ENCODE results near the gene ADAP1.

ADAP1 gene

GRCh38 chr7:867406-868188 lies 86.9 kb downstream of the ADAP1 start:
- H3K27ac Mint-ChIP-seq, result no peak overlapping the region
- no peaks in the 10 kb centered on the region for H3K9me3 Mint-ChIP-seq (ENCODE audit: low read depth)

DNA sequence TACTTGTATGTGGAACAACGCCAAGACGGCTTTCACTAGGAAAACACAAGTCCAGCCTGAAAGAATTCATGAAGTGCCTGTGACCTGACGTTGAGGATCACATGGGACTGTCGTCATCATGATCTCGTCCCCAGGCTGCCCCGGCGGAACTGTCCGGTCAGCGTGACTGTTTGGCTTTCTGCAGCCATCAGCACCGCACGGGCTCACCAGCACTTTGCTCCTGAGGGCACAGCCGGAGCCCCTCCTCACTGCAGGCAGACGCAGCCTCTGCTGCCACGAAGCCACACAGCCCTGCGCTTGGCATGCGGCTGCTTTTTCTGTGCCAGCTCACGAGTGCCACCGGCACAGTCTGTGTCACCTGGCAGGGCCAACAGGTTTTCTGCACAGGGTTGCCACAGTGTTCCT lies 87.5 kb downstream of the ADAP1 start:
- Mint-ChIP-seq H3K27me3 (no peaks in the 10 kb centered on the region), H3K27ac (no peak overlapping the region), H3K36me3 (peaks cover 7% of the 10 kb centered on the region), H3K4me3 (no peak overlapping the region), H3K9me3 (ENCODE audit: low read depth) (no peaks in the 10 kb centered on the region), H3K4me1 (ENCODE audit: low read depth) (peaks cover 11% of the 10 kb centered on the region)

More at GRCh38 chr7:867406-868188, 86.9 kb downstream of the ADAP1 start:
- peaks cover 13% of the 10 kb centered on the region for H3K4me1 Mint-ChIP-seq (ENCODE audit: low read depth)
- H3K4me3 Mint-ChIP-seq, result no peak overlapping the region
- peaks cover 4% of the 10 kb centered on the region for H3K36me3 Mint-ChIP-seq
- H3K27me3 Mint-ChIP-seq, result no peaks in the 10 kb centered on the region

GRCh38 chr7:865921-866320 lies 88.6 kb downstream of the ADAP1 start:
- peaks cover 11% of the 10 kb centered on the region for H3K4me1 Mint-ChIP-seq (ENCODE audit: low read depth)
- H3K27me3 Mint-ChIP-seq, result no peaks in the 10 kb centered on the region
- H3K4me3 Mint-ChIP-seq, result no peak overlapping the region
- H3K27ac Mint-ChIP-seq, result no peak overlapping the region
- H3K36me3 Mint-ChIP-seq, result peaks cover 12% of the 10 kb centered on the region
- no peaks in the 10 kb centered on the region for H3K9me3 Mint-ChIP-seq (ENCODE audit: low read depth)

DNA sequence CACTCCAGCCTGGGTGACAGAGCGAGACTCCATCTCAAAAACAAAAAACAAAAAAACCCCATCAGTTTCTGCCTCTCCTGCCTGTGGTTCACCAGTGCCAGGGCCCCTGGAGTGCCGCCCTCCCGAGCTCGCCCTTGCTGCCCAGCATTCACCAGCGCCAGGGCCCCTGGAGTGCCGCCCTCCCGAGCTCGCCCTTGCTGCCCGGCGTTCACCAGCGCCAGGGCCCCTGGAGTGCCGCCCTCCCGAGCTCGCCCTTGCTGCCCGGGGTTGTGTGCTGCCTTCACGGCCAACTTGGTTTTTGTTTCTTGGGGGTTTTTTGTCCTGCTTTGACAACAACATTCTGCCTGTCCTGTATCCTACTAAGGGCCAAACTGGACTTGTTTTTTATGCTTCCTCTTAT lies 91.4 kb downstream of the ADAP1 start:
- H3K27me3 Mint-ChIP-seq, result no peaks in the 10 kb centered on the region
- H3K4me3 Mint-ChIP-seq, result no peak overlapping the region
- peaks cover 16% of the 10 kb centered on the region for H3K36me3 Mint-ChIP-seq
- H3K27ac Mint-ChIP-seq, result no peak overlapping the region
- H3K4me1 Mint-ChIP-seq (ENCODE audit: low read depth), result peaks cover 2% of the 10 kb centered on the region
- H3K9me3 Mint-ChIP-seq (ENCODE audit: low read depth), result no peaks in the 10 kb centered on the region

DNA sequence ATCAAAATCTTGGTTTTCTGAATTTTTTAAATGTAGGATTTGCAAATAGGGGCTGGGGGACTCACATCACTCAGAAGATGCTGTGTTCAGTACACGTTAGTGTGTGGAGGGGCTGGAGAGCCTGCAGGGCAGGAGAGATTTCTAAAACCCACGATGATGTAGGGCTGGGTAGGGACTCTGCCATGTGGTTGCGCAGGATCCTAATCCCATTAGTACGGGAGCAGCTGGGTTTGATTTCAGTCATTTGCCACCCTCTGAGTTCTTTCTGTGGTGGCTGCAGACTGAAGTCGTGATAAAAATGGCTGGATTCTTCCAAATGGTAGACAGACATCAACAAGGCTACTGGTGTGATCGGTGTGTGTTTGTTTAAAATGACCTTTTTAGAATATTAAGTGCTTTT lies 92.3 kb downstream of the ADAP1 start:
- peaks cover 14% of the 10 kb centered on the region for H3K36me3 Mint-ChIP-seq
- H3K27me3 Mint-ChIP-seq, result no peaks in the 10 kb centered on the region
- H3K9me3 Mint-ChIP-seq (ENCODE audit: low read depth), result no peaks in the 10 kb centered on the region
- H3K4me1 Mint-ChIP-seq (ENCODE audit: low read depth), result no peaks in the 10 kb centered on the region
- no peak overlapping the region for H3K27ac Mint-ChIP-seq
- no peak overlapping the region for H3K4me3 Mint-ChIP-seq

DNA sequence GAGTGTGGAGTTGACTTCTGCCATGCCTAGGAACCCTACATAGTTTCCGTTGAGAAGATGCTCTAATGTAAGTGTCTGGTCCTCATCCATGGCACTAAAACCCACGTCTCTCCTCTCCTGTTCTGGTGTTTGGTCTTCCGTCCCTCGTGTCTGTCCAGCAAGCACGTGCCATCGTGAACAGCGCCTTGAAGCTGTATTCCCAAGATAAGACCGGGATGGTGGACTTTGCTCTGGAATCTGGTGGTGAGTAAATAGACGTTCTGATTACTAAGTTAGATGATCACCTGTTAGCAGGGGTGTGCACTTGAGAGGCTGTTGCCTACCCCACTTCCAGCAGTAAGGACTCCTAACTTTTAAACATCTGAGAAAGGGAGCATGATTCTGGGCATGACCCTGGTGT lies 93.3 kb downstream of the ADAP1 start:
- H3K4me1 Mint-ChIP-seq (ENCODE audit: low read depth), result no peaks in the 10 kb centered on the region
- no peak overlapping the region for H3K27ac Mint-ChIP-seq
- no peaks in the 10 kb centered on the region for H3K9me3 Mint-ChIP-seq (ENCODE audit: low read depth)
- peaks cover 14% of the 10 kb centered on the region for H3K36me3 Mint-ChIP-seq
- no peak overlapping the region for H3K4me3 Mint-ChIP-seq
- no peaks in the 10 kb centered on the region for H3K27me3 Mint-ChIP-seq

DNA sequence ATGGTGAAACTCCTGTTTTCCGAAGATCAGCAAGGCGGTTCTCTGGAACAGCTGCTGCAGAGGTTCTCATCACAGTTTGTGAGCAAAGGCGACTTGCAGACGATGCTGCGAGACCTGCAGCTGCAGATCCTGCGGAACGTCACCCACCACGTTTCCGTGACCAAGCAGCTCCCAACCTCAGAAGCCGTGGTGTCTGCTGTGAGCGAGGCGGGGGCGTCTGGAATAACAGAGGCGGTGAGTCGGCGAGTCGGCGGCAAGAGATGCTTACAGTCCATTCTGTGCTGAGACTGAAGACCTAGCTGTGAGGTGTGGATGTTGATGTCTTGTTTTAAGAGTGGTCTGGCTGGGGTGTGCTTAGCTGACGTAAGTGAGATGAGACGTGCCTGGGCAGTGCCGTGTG lies 94.3 kb downstream of the ADAP1 start:
- H3K9me3 Mint-ChIP-seq (ENCODE audit: low read depth), result no peaks in the 10 kb centered on the region
- no peaks in the 10 kb centered on the region for H3K4me1 Mint-ChIP-seq (ENCODE audit: low read depth)
- H3K4me3 Mint-ChIP-seq, result no peak overlapping the region
- no peaks in the 10 kb centered on the region for H3K27me3 Mint-ChIP-seq
- no peak overlapping the region for H3K27ac Mint-ChIP-seq
- peaks cover 14% of the 10 kb centered on the region for H3K36me3 Mint-ChIP-seq

DNA sequence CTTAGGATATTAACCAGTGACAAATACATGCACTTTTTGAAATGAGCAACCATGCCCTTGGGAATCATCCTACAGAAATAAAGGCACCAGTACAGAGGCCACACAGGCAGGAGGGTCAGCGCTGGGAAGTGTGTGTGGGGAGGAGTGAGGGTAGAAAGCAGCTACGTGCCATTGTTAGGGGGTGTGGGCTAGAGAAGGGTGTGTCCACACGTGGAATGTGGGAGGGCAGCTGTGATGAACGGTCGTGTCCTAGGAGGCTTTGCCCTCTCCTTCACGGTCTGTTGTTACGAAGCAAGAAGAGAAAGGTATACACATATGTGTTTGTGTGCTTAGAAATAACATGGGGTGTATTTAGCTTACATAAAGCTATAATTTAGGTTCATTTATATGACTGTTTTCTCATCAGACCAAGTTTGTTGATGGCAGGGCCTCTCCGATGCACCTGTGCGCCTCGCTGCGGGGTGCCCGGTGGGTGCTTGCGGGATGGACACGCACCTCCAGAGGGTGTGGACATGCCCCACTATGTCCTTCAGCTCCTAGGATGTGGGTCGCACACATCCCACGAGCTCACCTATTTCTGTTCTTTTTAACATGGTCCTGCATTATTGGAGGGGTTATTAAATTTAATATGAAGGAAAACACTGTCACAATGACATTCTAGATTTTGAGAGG lies 95.0 kb downstream of the ADAP1 start:
- Mint-ChIP-seq H3K4me1 (ENCODE audit: low read depth) (no peaks in the 10 kb centered on the region), H3K27me3 (no peaks in the 10 kb centered on the region), H3K4me3 (no peak overlapping the region), H3K27ac (no peak overlapping the region), H3K9me3 (ENCODE audit: low read depth) (no peaks in the 10 kb centered on the region), H3K36me3 (peaks cover 14% of the 10 kb centered on the region)

GRCh38 chr7:857661-858060 lies 96.8 kb downstream of the ADAP1 start:
- Mint-ChIP-seq H3K4me3 (no peak overlapping the region), H3K27me3 (no peaks in the 10 kb centered on the region), H3K9me3 (ENCODE audit: low read depth) (no peaks in the 10 kb centered on the region), H3K27ac (no peak overlapping the region), H3K36me3 (peaks cover 13% of the 10 kb centered on the region), H3K4me1 (ENCODE audit: low read depth) (no peaks in the 10 kb centered on the region)

DNA sequence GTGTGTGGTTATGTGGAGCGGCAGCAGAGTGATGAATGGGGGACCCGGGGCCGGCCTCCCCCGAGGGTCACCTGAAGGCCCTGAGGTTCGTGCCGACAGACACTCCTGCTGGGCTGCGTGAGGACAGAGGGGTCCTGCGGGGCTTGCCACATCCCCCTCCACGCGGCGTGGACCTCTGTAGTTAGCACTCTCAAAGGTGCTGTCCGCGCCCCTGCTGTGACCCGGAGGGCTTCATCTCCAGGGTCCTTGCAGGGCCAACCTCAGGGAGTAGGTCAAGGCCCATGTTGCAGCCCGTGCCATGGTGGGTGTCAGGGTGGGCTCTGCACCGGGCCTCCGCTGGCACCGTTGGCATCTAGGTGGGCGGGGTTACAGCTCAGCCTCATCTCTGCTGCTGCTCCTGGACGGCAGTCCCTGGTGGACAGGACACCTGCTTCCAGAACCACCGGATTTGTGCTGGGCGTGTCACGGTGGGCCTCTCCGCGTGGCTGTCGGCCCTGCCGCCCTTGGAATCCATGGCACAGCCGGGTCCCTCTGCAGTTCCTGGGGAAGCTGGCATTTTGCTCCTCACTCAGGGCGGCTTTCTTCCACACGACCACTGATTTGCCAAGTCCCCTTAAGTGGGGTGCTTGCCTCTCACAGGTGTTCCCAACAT lies 97.9 kb downstream of the ADAP1 start:
- no peak overlapping the region for H3K4me3 Mint-ChIP-seq
- H3K27me3 Mint-ChIP-seq, result no peaks in the 10 kb centered on the region
- no peaks in the 10 kb centered on the region for H3K4me1 Mint-ChIP-seq (ENCODE audit: low read depth)
- no peak overlapping the region for H3K27ac Mint-ChIP-seq
- H3K36me3 Mint-ChIP-seq, result peaks cover 10% of the 10 kb centered on the region
- no peaks in the 10 kb centered on the region for H3K9me3 Mint-ChIP-seq (ENCODE audit: low read depth)

DNA sequence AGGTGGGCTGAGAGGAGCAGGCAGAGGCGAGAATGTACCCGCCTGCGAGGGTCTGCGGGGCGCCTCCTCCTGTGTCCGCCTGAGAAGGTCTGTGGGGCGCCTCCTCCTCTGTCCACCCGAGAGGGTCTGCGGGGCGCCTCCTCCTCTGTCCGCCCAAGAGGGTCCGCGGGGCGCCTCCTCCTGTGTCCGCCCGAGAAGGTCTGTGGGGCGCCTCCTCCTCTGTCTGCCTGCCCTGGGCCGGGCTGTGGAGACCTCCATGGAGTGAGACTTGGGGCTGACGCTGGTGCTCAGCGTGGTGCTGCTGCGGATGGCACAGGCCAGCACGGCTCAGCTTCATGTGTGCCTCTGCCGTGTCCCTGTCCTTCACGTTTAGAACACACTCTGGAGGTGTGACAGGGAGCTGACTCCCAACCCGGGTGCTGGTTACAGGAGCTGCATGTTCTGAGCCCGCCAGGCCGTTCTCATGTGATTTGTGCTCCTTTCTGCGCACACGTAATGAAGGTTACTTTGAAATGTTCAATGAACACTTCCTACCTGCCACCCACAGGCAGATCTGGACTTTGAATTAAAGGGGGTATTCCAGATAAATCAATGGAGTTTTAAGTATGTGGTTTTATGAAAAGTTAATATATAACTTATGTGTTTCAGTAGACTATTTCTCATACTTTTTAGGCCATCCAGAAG lies 98.7 kb downstream of the ADAP1 start:
- H3K27me3 Mint-ChIP-seq, result no peaks in the 10 kb centered on the region
- H3K4me3 Mint-ChIP-seq, result no peak overlapping the region
- H3K4me1 Mint-ChIP-seq (ENCODE audit: low read depth), result no peaks in the 10 kb centered on the region
- no peak overlapping the region for H3K27ac Mint-ChIP-seq
- peaks cover 5% of the 10 kb centered on the region for H3K36me3 Mint-ChIP-seq
- no peaks in the 10 kb centered on the region for H3K9me3 Mint-ChIP-seq (ENCODE audit: low read depth)

- H3K27ac Mint-ChIP-seq, result no peak overlapping the region
- H3K36me3 Mint-ChIP-seq, result peaks cover 2% of the 10 kb centered on the region
- H3K27me3 Mint-ChIP-seq, result no peaks in the 10 kb centered on the region
- no peaks in the 10 kb centered on the region for H3K4me1 Mint-ChIP-seq (ENCODE audit: low read depth)
- H3K4me3 Mint-ChIP-seq, result no peak overlapping the region
- H3K9me3 Mint-ChIP-seq (ENCODE audit: low read depth), result no peaks in the 10 kb centered on the region
These were observed 100.2 kb downstream of the ADAP1 start for GRCh38 chr7:854118-854775.

GRCh38 chr7:853366-854117 lies 100.9 kb downstream of the ADAP1 start:
- peaks cover 2% of the 10 kb centered on the region for H3K36me3 Mint-ChIP-seq
- no peak overlapping the region for H3K4me3 Mint-ChIP-seq
- H3K4me1 Mint-ChIP-seq (ENCODE audit: low read depth), result no peaks in the 10 kb centered on the region
- H3K9me3 Mint-ChIP-seq (ENCODE audit: low read depth), result no peaks in the 10 kb centered on the region
- H3K27ac Mint-ChIP-seq, result no peak overlapping the region
- H3K27me3 Mint-ChIP-seq, result no peaks in the 10 kb centered on the region

DNA sequence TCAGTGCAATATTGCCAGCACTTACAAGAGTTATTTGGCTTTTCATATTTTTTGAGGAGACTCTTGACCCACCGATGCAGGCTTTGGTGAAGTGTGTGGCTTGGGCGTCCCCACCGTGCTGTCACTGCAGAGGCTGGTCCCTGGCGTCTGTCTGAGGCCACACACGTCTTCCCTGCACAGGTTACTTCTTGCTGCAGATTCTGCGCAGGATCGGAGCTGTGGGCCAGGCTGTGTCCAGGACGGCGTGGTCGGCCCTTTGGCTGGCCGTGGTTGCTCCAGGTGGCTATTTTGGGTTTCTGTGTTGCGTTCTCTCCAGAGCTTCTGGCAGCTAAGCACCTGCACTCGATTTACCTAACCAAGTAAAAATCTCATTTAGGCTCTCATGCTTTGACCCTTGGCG lies 103.3 kb downstream of the ADAP1 start:
- H3K27ac Mint-ChIP-seq, result no peak overlapping the region
- H3K9me3 Mint-ChIP-seq (ENCODE audit: low read depth), result no peaks in the 10 kb centered on the region
- H3K36me3 Mint-ChIP-seq, result peaks cover 5% of the 10 kb centered on the region
- no peaks in the 10 kb centered on the region for H3K4me1 Mint-ChIP-seq (ENCODE audit: low read depth)
- no peaks in the 10 kb centered on the region for H3K27me3 Mint-ChIP-seq
- no peak overlapping the region for H3K4me3 Mint-ChIP-seq
